Gastrocnemius medialis (tissue), 4 donors: ENCODE measurements around the gene C9orf43. TPM values are rescaled to one million over a fixed set of nuclear protein-coding genes. Genes with fewer than 3 reads are reported as not detected.
A peak's percentile ranks its signal among the peaks of the same experiment; 100 is the strongest.

ENCODE experiments used
- ATAC-seq, 2 donors: fragments of 150-250 bp; one replicate each; pipeline ENCODE4 v1.9.1; 2016
- DNase-seq, 2 donors: peaks; one replicate each; pipeline ENCODE4 v3.0.0-alpha.2; 2019
- H3K27ac ChIP-seq, 4 donors: fragments of 200-600 bp; sonication (generic); 1 replicate in 1 of 4; 2 replicates in 3 of 4; pipeline ENCODE4 v1.5.1; 2016 to 2018; ENCODE audit warnings: mild to moderate bottlenecking in 2 of 4, moderate library complexity in 1 of 4
- H3K27me3 ChIP-seq, 3 donors: fragments of 200-600 bp; sonication (generic) in 2 of 3; 1 replicate in 1 of 3; 2 replicates in 2 of 3; pipeline versions ENCODE4 v1.5.1 to v1.6.0; 2016 to 2019; ENCODE audit warnings: mild to moderate bottlenecking in 1 of 3, moderate library complexity in 1 of 3
- H3K36me3 ChIP-seq, 2 donors: fragments of 200-600 bp; sonication (generic) in 1 of 2; one replicate each; pipeline ENCODE4 v1.5.1; 2017 to 2018
- H3K4me1 ChIP-seq, 2 donors: fragments of 200-600 bp; sonication (generic) in 1 of 2; one replicate each; pipeline ENCODE4 v1.5.1; 2016 to 2017; ENCODE audit warnings: mild to moderate bottlenecking in 2 of 2
- H3K4me3 ChIP-seq, 4 donors: fragments of 200-600 bp; sonication (generic) in 3 of 4; 1 replicate in 1 of 4; 2 replicates in 3 of 4; pipeline ENCODE4 v1.5.1; 2016 to 2019; ENCODE audit warnings: mild to moderate bottlenecking in 2 of 4
- H3K9me3 ChIP-seq, 3 donors: fragments of 200-600 bp; sonication (generic) in 2 of 3; 1 replicate in 1 of 3; 2 replicates in 2 of 3; pipeline ENCODE4 v1.5.1; 2016 to 2019
- POLR2A ChIP-seq, 2 donors: fragments of 450-650 bp; IDR thresholded peaks; one replicate each; pipeline ENCODE4 v1.6.1; 2017; ENCODE audit warnings: antibody characterized with exemption in 2 of 2, mild to moderate bottlenecking in 2 of 2, moderate library complexity in 2 of 2
- in situ Hi-C, 4 donors: fragments of 200-750 bp; cut with MboI; loops; one replicate each; pipeline versions ENCODE4 v1.15.0 to v1.8.0; 2017; ENCODE audit warnings: low sequenced_read_pairs in 4 of 4
- intact Hi-C: fragments of 100-400 bp; cut with DNase I; formaldehyde crosslinking; loops from one replicate; pipeline ENCODE4 v1.15.1; 2023; ENCODE audit warnings: low total_unique reads
- total RNA-seq, 4 donors: library from RNA; depleted of rRNA; stranded (reverse); fragments of >200 nt; gene quantifications; one replicate each; pipeline versions ENCODE4 v1.1.0 to v1.2.3, GENCODE V29; 2016
- TF ChIP-seq, protein P1 (sequence below), 5 experiments: fragments of 450-650 bp in 3 of 5; fragments of 200-600 bp in 2 of 5; sonication (generic) in 2 of 5; IDR thresholded peaks in 4 of 5; conservative IDR thresholded peaks in 1 of 5; 1 replicate in 4 of 5; 2 replicates in 1 of 5; pipeline ENCODE4 v1.5.1; 2016 to 2019; ENCODE audit warnings: antibody characterized with exemption in 5 of 5, mild to moderate bottlenecking in 3 of 5, moderate library complexity in 3 of 5

Gene C9orf43
- total RNA-seq, 4 donors from 2014 or later = not detected

DNA sequence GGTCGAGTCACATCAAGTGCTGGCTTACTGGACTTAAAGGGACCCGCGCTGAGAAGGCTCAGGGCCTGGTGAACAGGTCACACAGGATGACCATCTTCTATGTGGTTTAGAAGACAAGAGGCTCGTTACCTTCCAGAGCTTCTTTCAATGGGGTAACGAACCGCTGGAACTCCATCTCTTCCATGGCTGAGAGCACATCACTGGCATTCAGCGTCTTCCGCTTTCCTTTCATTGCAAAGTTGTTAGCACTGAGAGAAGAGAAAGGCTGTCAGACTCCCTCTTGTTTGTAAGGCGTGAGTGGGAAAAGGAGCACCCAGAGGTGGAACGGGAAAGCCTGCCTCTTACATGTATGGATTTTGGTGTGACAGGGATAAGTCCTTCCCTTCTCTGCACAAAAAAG, 1.1 kb upstream of the C9orf43 start:
- Histone ChIP-seq H3K4me1 (peaks cover 14 to 22% of the 10 kb centered on the region in 2 donors), H3K4me3 (peak overlapping the region; percentile 67 to 98 (median 88)), H3K36me3 (peaks cover 0 to 11% of the 10 kb centered on the region in 2 donors), H3K27me3 (no peaks in the 10 kb centered on the region), H3K9me3 (no peaks in the 10 kb centered on the region), H3K27ac (peak overlapping the region; percentile 97 to 99 (median 98))
- in situ Hi-C loops (loop anchor here in 3 of 4 donors (5.0 to 10.0 kb wide), 2 partner anchors 135 to 137 kb away; partner anchors contain the start of genes CDC26 (in 2 of the 3) and PRPF4 (in 2 of the 3)), intact Hi-C loops (loop anchor here (5.0 kb wide), 1 partner anchor 187 kb away; the partner anchor contains the start of genes FKBP15 and SLC31A1)
- no peak for ATAC-seq
- DNase-seq = no peak
- TF ChIP-seq POLR2A (IDR thresholded peaks at IDR 0.05) = no peak
- TF ChIP-seq, protein P1, sequence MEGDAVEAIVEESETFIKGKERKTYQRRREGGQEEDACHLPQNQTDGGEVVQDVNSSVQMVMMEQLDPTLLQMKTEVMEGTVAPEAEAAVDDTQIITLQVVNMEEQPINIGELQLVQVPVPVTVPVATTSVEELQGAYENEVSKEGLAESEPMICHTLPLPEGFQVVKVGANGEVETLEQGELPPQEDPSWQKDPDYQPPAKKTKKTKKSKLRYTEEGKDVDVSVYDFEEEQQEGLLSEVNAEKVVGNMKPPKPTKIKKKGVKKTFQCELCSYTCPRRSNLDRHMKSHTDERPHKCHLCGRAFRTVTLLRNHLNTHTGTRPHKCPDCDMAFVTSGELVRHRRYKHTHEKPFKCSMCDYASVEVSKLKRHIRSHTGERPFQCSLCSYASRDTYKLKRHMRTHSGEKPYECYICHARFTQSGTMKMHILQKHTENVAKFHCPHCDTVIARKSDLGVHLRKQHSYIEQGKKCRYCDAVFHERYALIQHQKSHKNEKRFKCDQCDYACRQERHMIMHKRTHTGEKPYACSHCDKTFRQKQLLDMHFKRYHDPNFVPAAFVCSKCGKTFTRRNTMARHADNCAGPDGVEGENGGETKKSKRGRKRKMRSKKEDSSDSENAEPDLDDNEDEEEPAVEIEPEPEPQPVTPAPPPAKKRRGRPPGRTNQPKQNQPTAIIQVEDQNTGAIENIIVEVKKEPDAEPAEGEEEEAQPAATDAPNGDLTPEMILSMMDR (IDR thresholded peaks at IDR 0.05 in 4 of 5, conservative IDR thresholded peaks at IDR 0.05 in 1 of 5) = no peak

DNA sequence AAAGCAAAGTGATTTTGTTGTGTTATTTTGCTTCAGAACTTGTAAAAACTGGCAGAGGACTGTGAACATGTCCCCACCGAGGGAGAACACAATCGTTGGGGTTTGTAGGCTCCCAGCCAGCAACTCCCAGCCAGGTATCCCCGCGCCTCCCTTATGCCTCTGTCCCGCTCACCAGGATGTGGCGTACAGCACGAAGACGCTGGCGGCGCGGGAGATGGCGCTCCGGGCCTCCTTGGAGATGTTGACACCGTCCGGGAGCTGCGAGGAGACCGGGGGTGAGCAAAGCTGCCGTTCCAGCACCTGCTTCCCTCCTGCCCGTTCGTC, 702 bp upstream of the C9orf43 start:
- Histone ChIP-seq H3K27ac (peak overlapping the region; percentile 97 to 99 (median 98)), H3K4me1 (peaks cover 14 to 22% of the 10 kb centered on the region in 2 donors), H3K9me3 (no peaks in the 10 kb centered on the region), H3K36me3 (peaks cover 0 to 11% of the 10 kb centered on the region in 2 donors), H3K4me3 (peak overlapping the region; percentile 67 to 98 (median 88)), H3K27me3 (no peaks in the 10 kb centered on the region)
- no peak for DNase-seq
- ATAC-seq = no peak
- intact Hi-C loops = loop anchor here (1.0 to 5.0 kb wide), 3 partner anchors 9 to 188 kb away; partner anchors contain the start of genes ALAD, CDC26, FKBP15 and PRPF4
- in situ Hi-C loops = loop anchor here in 3 of 4 donors (5.0 to 10.0 kb wide), 2 partner anchors 135 to 138 kb away; partner anchors contain the start of genes CDC26 (in 2 of the 3) and PRPF4 (in 2 of the 3)
- TF ChIP-seq POLR2A (IDR thresholded peaks at IDR 0.05) = no peak
- TF ChIP-seq, protein P1 (IDR thresholded peaks at IDR 0.05 in 4 of 5, conservative IDR thresholded peaks at IDR 0.05 in 1 of 5) = no peak

DNA sequence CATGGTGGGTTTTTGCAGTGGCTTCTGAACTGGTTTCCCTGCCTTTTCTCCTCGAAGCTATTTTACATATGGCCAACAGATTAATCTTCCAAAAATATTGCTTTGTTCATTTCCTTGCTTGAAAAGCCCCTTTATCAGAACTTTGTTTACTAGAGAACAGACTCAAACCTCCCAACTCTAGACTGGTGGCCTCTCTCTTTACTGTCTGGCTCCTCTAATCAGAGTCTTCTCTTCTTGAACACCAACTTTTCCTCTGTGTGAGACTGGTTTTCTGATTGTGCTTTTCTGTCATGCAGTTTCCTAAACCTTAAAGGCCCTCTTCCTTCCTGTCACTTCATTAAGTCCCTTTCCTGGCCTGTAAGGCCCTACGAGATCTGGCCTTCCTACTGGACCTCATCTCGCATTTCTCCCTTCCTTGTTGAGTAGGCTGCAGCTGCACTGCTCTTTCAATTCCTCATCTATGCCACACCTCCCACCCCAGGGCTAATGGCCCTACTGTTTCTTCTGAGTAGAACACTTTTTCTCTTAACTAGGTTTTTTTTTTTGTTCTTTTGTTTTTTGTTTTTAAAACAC, 5.7 kb downstream of the C9orf43 start:
- no peaks in the 10 kb centered on the region for H3K9me3 ChIP-seq
- no peak for DNase-seq
- intact Hi-C loops = no loop called here

GRCh38 chr9:113417370-113417769, 6.8 kb downstream of the C9orf43 start:
- Histone ChIP-seq H3K27ac (no peak overlapping the region), H3K4me1 (no peaks in the 10 kb centered on the region), H3K36me3 (no peaks in the 10 kb centered on the region), H3K27me3 (no peaks in the 10 kb centered on the region), H3K4me3 (no peak overlapping the region), H3K9me3 (no peaks in the 10 kb centered on the region)
- intact Hi-C loops = no loop called here
- in situ Hi-C loops = no loop called here
- ATAC-seq (no peak), DNase-seq (no peak)
- TF ChIP-seq, protein P1 (IDR thresholded peaks at IDR 0.05 in 4 of 5, conservative IDR thresholded peaks at IDR 0.05 in 1 of 5) = no peak
- no peak for TF ChIP-seq POLR2A (IDR thresholded peaks at IDR 0.05)

More for the DNA sequence above, 5.7 kb downstream of the C9orf43 start:
- H3K4me3 ChIP-seq = no peak overlapping the region
- H3K27me3 ChIP-seq = no peaks in the 10 kb centered on the region
- H3K4me1 ChIP-seq = peaks cover 0 to 5% of the 10 kb centered on the region in 2 donors
- TF ChIP-seq, protein P1 (IDR thresholded peaks at IDR 0.05 in 4 of 5, conservative IDR thresholded peaks at IDR 0.05 in 1 of 5) = no peak
- no peak for TF ChIP-seq POLR2A (IDR thresholded peaks at IDR 0.05)
- in situ Hi-C loops = no loop called here
- H3K27ac ChIP-seq = peak overlapping the region in 1 of 4 donors; percentile 24
- H3K36me3 ChIP-seq = no peaks in the 10 kb centered on the region
- ATAC-seq = no peak
